Measurements from ENCODE around the gene C3orf85. TPM values are rescaled to one million over a fixed set of nuclear protein-coding genes. Genes with fewer than 3 reads are reported as not detected.

The C3orf85 gene
- total and polyA plus RNA-seq, 9 donors, result 1.3 to 3.8 TPM; not detected in 7

- Histone ChIP-seq H3K36me3 (ENCODE audit: control insufficient read depth, insufficient read depth, low read length) (no peaks in the 10 kb centered on the region), H3K27me3 (ENCODE audit: control insufficient read depth, insufficient read depth, low read length) (no peaks in the 10 kb centered on the region), H3K4me3 (ENCODE audit: low read length) (no peak overlapping the region), H3K27ac (ENCODE audit: low read length) (no peak overlapping the region), H3K9me3 (replicated peaks; ENCODE audit: control insufficient read depth, low read depth, low read length) (no peaks in the 10 kb centered on the region), H3K4me1 (ENCODE audit: control insufficient read depth, insufficient read depth, low read length) (no peaks in the 10 kb centered on the region)
- WGBS (ENCODE audit: insufficient coverage), result no CpG with 5 or more reads among the region's 1 CpG
- DNase-seq, result no peak
These were observed 42.2 kb downstream of the C3orf85 start for GRCh38 chr3:109178708-109179107.

GRCh38 chr3:109184726-109185125, 48.2 kb downstream of the C3orf85 start:
- no peaks in the 10 kb centered on the region for H3K36me3 ChIP-seq (ENCODE audit: control insufficient read depth, insufficient read depth, low read length)
- H3K9me3 ChIP-seq (replicated peaks; ENCODE audit: control insufficient read depth, low read depth, low read length), result no peaks in the 10 kb centered on the region
- DNase-seq, result no peak
- H3K27ac ChIP-seq (ENCODE audit: low read length), result no peak overlapping the region
- H3K4me3 ChIP-seq (ENCODE audit: low read length), result no peak overlapping the region
- no peaks in the 10 kb centered on the region for H3K4me1 ChIP-seq (ENCODE audit: control insufficient read depth, insufficient read depth, low read length)
- H3K27me3 ChIP-seq (ENCODE audit: control insufficient read depth, insufficient read depth, low read length), result no peaks in the 10 kb centered on the region

- H3K9me3 ChIP-seq (replicated peaks; ENCODE audit: control insufficient read depth, low read depth, low read length), result no peaks in the 10 kb centered on the region
- no peaks in the 10 kb centered on the region for H3K4me1 ChIP-seq (ENCODE audit: control insufficient read depth, insufficient read depth, low read length)
- no peaks in the 10 kb centered on the region for H3K27me3 ChIP-seq (ENCODE audit: control insufficient read depth, insufficient read depth, low read length)
- no CpG with 5 or more reads among the region's 5 CpGs for WGBS (ENCODE audit: insufficient coverage)
- DNase-seq, result no peak
- no peaks in the 10 kb centered on the region for H3K36me3 ChIP-seq (ENCODE audit: control insufficient read depth, insufficient read depth, low read length)
- no peak overlapping the region for H3K4me3 ChIP-seq (ENCODE audit: low read length)
- H3K27ac ChIP-seq (ENCODE audit: low read length), result no peak overlapping the region
These were observed 50.9 kb downstream of the C3orf85 start for GRCh38 chr3:109187390-109187789.

GRCh38 chr3:109188741-109189140, 52.2 kb downstream of the C3orf85 start:
- Histone ChIP-seq H3K27me3 (ENCODE audit: control insufficient read depth, insufficient read depth, low read length) (no peaks in the 10 kb centered on the region), H3K9me3 (replicated peaks; ENCODE audit: control insufficient read depth, low read depth, low read length) (no peaks in the 10 kb centered on the region), H3K4me3 (ENCODE audit: low read length) (no peak overlapping the region), H3K27ac (ENCODE audit: low read length) (no peak overlapping the region), H3K4me1 (ENCODE audit: control insufficient read depth, insufficient read depth, low read length) (no peaks in the 10 kb centered on the region), H3K36me3 (ENCODE audit: control insufficient read depth, insufficient read depth, low read length) (no peaks in the 10 kb centered on the region)
- DNase-seq, result peak; percentile 1
- 30% methylated on average over 4 of the region's 6 CpGs for WGBS (ENCODE audit: insufficient coverage)

GRCh38 chr3:109191421-109191820, 54.9 kb downstream of the C3orf85 start:
- Histone ChIP-seq H3K27me3 (ENCODE audit: control insufficient read depth, insufficient read depth, low read length) (no peaks in the 10 kb centered on the region), H3K36me3 (ENCODE audit: control insufficient read depth, insufficient read depth, low read length) (no peaks in the 10 kb centered on the region), H3K4me3 (ENCODE audit: low read length) (no peak overlapping the region), H3K27ac (ENCODE audit: low read length) (no peak overlapping the region), H3K4me1 (ENCODE audit: control insufficient read depth, insufficient read depth, low read length) (no peaks in the 10 kb centered on the region), H3K9me3 (replicated peaks; ENCODE audit: control insufficient read depth, low read depth, low read length) (no peaks in the 10 kb centered on the region)
- DNase-seq, result no peak
- WGBS (ENCODE audit: insufficient coverage), result no CpG with 5 or more reads among the region's 1 CpG

GRCh38 chr3:109195815-109196214, 59.3 kb downstream of the C3orf85 start:
- Histone ChIP-seq H3K27me3 (ENCODE audit: control insufficient read depth, insufficient read depth, low read length) (no peaks in the 10 kb centered on the region), H3K36me3 (ENCODE audit: control insufficient read depth, insufficient read depth, low read length) (no peaks in the 10 kb centered on the region), H3K4me3 (ENCODE audit: low read length) (no peak overlapping the region), H3K4me1 (ENCODE audit: control insufficient read depth, insufficient read depth, low read length) (no peaks in the 10 kb centered on the region), H3K9me3 (replicated peaks; ENCODE audit: control insufficient read depth, low read depth, low read length) (no peaks in the 10 kb centered on the region), H3K27ac (ENCODE audit: low read length) (no peak overlapping the region)
- no peak for DNase-seq
- WGBS (ENCODE audit: insufficient coverage), result no CpG with 5 or more reads among the region's 1 CpG

Other genes with a start within 250 kb of the C3orf85 start
- gene GUCA1C, start 182.8 kb upstream of the C3orf85 start, total RNA-seq, result not detected
- gene GUCA1C, start 182.8 kb upstream of the C3orf85 start, polyA plus RNA-seq (ENCODE audit: insufficient read depth in 1 of 8, insufficient read length in 8 of 8, low replicate concordance in 1 of 8), result not detected
- gene MORC1, start 18.6 kb upstream of the C3orf85 start, total RNA-seq, result not detected
- gene MORC1, start 18.6 kb upstream of the C3orf85 start, polyA plus RNA-seq (ENCODE audit: insufficient read depth in 1 of 8, insufficient read length in 8 of 8, low replicate concordance in 1 of 8), result not detected
- gene DPPA2, start 179.8 kb downstream of the C3orf85 start, total RNA-seq, result not detected
- gene DPPA2, start 179.8 kb downstream of the C3orf85 start, polyA plus RNA-seq (ENCODE audit: insufficient read depth in 1 of 8, insufficient read length in 8 of 8, low replicate concordance in 1 of 8), result under 1 TPM in 1 of 8 donors, not detected in 7; 0.15 TPM
- 0.58 TPM for gene DPPA4, start 200.8 kb downstream of the C3orf85 start, total RNA-seq
- 1 to 10 TPM in 5 of 8 donors, under 1 TPM in 3; 0.70 to 2.1 (median 1.1) TPM for gene DPPA4, start 200.8 kb downstream of the C3orf85 start, polyA plus RNA-seq (ENCODE audit: insufficient read depth in 1 of 8, insufficient read length in 8 of 8, low replicate concordance in 1 of 8)

Data from muscle of leg (tissue), 11 donors.